ENCODE data around the gene PSTK.

DNA sequence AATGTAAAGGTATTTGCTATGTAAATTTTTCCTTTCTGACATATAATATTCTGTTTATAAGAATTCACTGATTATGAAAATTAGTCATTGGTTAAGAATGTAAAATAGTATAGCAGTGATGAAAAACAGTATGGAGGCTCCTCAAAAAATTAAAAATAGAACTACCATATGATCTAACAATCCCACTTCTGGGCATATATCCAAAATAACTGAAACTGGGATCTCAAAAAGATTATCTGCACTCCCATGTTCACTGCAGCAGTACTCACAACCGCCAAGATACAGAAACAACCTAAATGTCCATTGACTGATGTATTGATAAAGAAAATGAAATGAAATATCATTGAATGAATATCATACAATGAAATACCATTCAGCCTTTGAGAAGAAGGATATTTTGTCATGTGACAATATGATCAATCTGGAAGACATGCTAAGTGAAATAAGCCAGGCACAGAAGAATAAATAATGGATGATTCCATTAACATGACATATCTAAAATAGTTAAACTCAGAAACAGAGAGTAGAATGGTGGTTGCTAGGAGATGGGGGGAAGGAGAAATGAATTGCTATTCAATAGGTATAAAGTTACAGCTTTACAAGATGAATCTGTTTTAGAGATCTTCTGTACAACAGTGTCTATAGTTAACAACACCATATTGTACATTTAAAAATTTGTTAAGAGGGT, 40.2 kb upstream of the PSTK start:
- TF ChIP-seq, protein P1, sequence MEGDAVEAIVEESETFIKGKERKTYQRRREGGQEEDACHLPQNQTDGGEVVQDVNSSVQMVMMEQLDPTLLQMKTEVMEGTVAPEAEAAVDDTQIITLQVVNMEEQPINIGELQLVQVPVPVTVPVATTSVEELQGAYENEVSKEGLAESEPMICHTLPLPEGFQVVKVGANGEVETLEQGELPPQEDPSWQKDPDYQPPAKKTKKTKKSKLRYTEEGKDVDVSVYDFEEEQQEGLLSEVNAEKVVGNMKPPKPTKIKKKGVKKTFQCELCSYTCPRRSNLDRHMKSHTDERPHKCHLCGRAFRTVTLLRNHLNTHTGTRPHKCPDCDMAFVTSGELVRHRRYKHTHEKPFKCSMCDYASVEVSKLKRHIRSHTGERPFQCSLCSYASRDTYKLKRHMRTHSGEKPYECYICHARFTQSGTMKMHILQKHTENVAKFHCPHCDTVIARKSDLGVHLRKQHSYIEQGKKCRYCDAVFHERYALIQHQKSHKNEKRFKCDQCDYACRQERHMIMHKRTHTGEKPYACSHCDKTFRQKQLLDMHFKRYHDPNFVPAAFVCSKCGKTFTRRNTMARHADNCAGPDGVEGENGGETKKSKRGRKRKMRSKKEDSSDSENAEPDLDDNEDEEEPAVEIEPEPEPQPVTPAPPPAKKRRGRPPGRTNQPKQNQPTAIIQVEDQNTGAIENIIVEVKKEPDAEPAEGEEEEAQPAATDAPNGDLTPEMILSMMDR (IDR thresholded peaks at IDR 0.05) = no peak
- no peak for TF ChIP-seq POLR2A (IDR thresholded peaks at IDR 0.05)

All from right lobe of liver (tissue), 4 donors.